Left ventricle myocardium inferior (tissue), 1 donor: Measurements from ENCODE around the gene UPF1. TPM values are rescaled to one million over a fixed set of nuclear protein-coding genes. Genes with fewer than 3 reads are reported as not detected.

Experiments
- DNase-seq: peaks from one replicate; pipeline ENCODE4 v3.0.0-alpha.2; 2020
- H3K27ac ChIP-seq: fragments of 200-600 bp; replicated peaks from 2 replicates; pipeline ENCODE4 v1.8.0; 2021
- H3K27me3 ChIP-seq: fragments of 200-600 bp; 2 replicates; pipeline ENCODE4 v1.8.0; 2021; ENCODE audit warnings: low read depth
- H3K36me3 ChIP-seq: fragments of 200-600 bp; 2 replicates; pipeline ENCODE4 v1.8.0; 2021
- H3K4me1 ChIP-seq: fragments of 200-600 bp; 2 replicates; pipeline ENCODE4 v1.8.0; 2021
- H3K4me3 ChIP-seq: fragments of 200-600 bp; 2 replicates; pipeline ENCODE4 v1.8.0; 2021; ENCODE audit warnings: mild to moderate bottlenecking, moderate library complexity
- H3K9me3 ChIP-seq: fragments of 200-600 bp; replicated peaks from 2 replicates; pipeline ENCODE4 v1.8.0; 2021
- CTCF ChIP-seq: fragments of 200-600 bp; IDR thresholded peaks from 2 replicates; pipeline ENCODE4 v1.8.0; 2021; ENCODE audit warnings: antibody characterized with exemption, mild to moderate bottlenecking, borderline replicate concordance
- intact Hi-C: fragments of 100-400 bp; cut with micrococcal nuclease; formaldehyde crosslinking; loops from one replicate; pipeline ENCODE4 v1.11.0; 2022
- total RNA-seq: library from RNA; stranded (reverse); fragmentation: NEBNext Ultra II Directional; extraction: Animal tissue kit (Norgen Biotek cat#: 25700); gene quantifications from one replicate; pipeline ENCODE4 v1.2.1, GENCODE V29; 2021
- donor health status: DM: no; HTN: yes; CAD: no; lungs with severe emphysema.

Gene UPF1
- total RNA-seq, 1 donor from 2014 or later = 32.3 TPM

GRCh38 chr19:18785179-18786124 is 46.3 kb upstream of the UPF1 start:
- no peak overlapping the region for H3K27ac ChIP-seq
- peaks cover 36% of the 10 kb centered on the region for H3K4me1 ChIP-seq
- TF ChIP-seq CTCF = no peak
- H3K9me3 ChIP-seq = no peaks in the 10 kb centered on the region
- no peaks in the 10 kb centered on the region for H3K36me3 ChIP-seq
- intact Hi-C loops = no loop called here
- peaks cover 89% of the 10 kb centered on the region for H3K27me3 ChIP-seq
- peak overlapping the region; percentile 45 for H3K4me3 ChIP-seq
- DNase-seq = peak; percentile 73

- Histone ChIP-seq H3K4me1 (peaks cover 44% of the 10 kb centered on the region), H3K9me3 (no peaks in the 10 kb centered on the region), H3K36me3 (no peaks in the 10 kb centered on the region), H3K27me3 (peaks cover 100% of the 10 kb centered on the region), H3K27ac (no peak overlapping the region), H3K4me3 (no peak overlapping the region)
- TF ChIP-seq CTCF = no peak
- intact Hi-C loops = no loop called here
- DNase-seq = no peak
These were observed 43.0 kb upstream of the UPF1 start for GRCh38 chr19:18788529-18789421.

GRCh38 chr19:18789422-18789869 is 42.3 kb upstream of the UPF1 start:
- TF ChIP-seq CTCF = no peak
- no peaks in the 10 kb centered on the region for H3K36me3 ChIP-seq
- intact Hi-C loops = no loop called here
- H3K4me1 ChIP-seq = peaks cover 44% of the 10 kb centered on the region
- H3K4me3 ChIP-seq = peak overlapping the region; percentile 56
- no peak for DNase-seq
- no peak overlapping the region for H3K27ac ChIP-seq
- no peaks in the 10 kb centered on the region for H3K9me3 ChIP-seq
- peaks cover 100% of the 10 kb centered on the region for H3K27me3 ChIP-seq

GRCh38 chr19:18789883-18790565 is 41.7 kb upstream of the UPF1 start:
- H3K4me3 ChIP-seq = peak overlapping the region; percentile 56
- intact Hi-C loops = no loop called here
- H3K27ac ChIP-seq = no peak overlapping the region
- no peaks in the 10 kb centered on the region for H3K36me3 ChIP-seq
- peaks cover 44% of the 10 kb centered on the region for H3K4me1 ChIP-seq
- no peak for DNase-seq
- no peaks in the 10 kb centered on the region for H3K9me3 ChIP-seq
- no peak for TF ChIP-seq CTCF
- peaks cover 100% of the 10 kb centered on the region for H3K27me3 ChIP-seq
